Ascending aorta (tissue), 2 donors: ENCODE measurements around the gene FRMD4B. TPM values are rescaled to one million over a fixed set of nuclear protein-coding genes. Genes with fewer than 3 reads are reported as not detected.

Source experiments
- DNase-seq, 2 donors: peaks; one replicate each; pipeline ENCODE4 v3.0.0-alpha.2; 2019; ENCODE audit warnings: low spot score in 2 of 2
- H3K27ac ChIP-seq, 2 donors: fragments of 200-600 bp; sonication (generic); one replicate each; pipeline ENCODE4 v1.5.1; 2016 to 2017; ENCODE audit warnings: mild to moderate bottlenecking in 1 of 2
- H3K27me3 ChIP-seq: fragments of 200-600 bp; sonication (generic); one replicate; pipeline ENCODE4 v1.5.1; 2017
- H3K36me3 ChIP-seq, 2 donors: fragments of 200-600 bp; sonication (generic); one replicate each; pipeline ENCODE4 v1.5.1; 2016
- H3K4me1 ChIP-seq, 2 donors: fragments of 200-600 bp; sonication (generic); one replicate each; pipeline ENCODE4 v1.5.1; 2016 to 2017; ENCODE audit warnings: mild to moderate bottlenecking in 1 of 2
- H3K4me3 ChIP-seq, 2 donors: fragments of 200-600 bp; sonication (generic); one replicate each; pipeline ENCODE4 v1.5.1; 2016 to 2017; ENCODE audit warnings: mild to moderate bottlenecking in 1 of 2
- H3K9me3 ChIP-seq, 2 donors: fragments of 200-600 bp; sonication (generic); one replicate each; pipeline ENCODE4 v1.5.1; 2016
- CTCF ChIP-seq, 3 experiments: fragments of 200-600 bp in 2 of 3; fragments of 450-650 bp in 1 of 3; sonication (generic) in 2 of 3; IDR thresholded peaks; one replicate each; pipeline ENCODE4 v1.5.1; 2016 to 2019; ENCODE audit warnings: antibody characterized with exemption in 3 of 3, mild to moderate bottlenecking in 1 of 3, moderate library complexity in 1 of 3
- intact Hi-C: fragments of 100-400 bp; cut with DNase I; formaldehyde crosslinking; loops from one replicate; pipeline ENCODE4 v1.15.1; 2023
- total RNA-seq: library from RNA; depleted of rRNA; stranded (reverse); fragments of >200 nt; gene quantifications from one replicate; pipeline ENCODE4 v1.1.0, GENCODE V29; 2016

FRMD4B gene
- total RNA-seq, 1 donor from 2014 or later: 13.5 TPM

DNA sequence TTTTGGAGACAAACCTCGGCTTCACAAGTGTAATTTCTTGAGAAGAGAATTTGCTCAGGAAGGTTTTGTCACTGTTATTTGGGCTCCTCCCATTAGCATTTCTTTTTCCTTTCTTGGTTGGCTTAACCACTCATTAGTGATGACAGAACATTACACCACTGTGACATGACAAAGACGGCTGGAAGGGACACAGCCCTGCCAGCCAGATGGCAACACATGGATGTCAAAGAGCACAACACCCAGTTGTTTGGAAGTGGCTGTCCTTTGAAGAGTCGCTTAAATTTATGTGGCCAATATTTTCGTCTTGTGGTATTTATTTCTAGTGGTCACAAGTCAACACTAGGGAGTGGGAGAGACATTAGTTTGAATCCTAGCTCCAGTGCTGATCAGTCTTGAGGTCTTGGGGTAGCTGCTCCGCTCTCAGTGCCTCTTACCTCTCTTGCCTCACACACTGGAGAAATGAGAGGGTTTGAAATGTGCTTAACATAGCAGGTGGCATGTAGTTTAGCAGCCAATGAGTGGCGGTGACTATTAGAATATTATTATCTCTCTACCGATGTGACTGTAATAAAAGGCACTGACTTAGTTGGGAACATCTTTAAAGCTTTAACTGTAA, 92.8 kb downstream of the FRMD4B start:
- no peak for DNase-seq
- H3K36me3 ChIP-seq: no peaks in the 10 kb centered on the region
- H3K4me3 ChIP-seq: no peak overlapping the region
- no peak for TF ChIP-seq CTCF (IDR thresholded peaks at IDR 0.05)
- no peaks in the 10 kb centered on the region for H3K4me1 ChIP-seq
- no peak overlapping the region for H3K27ac ChIP-seq
- no peaks in the 10 kb centered on the region for H3K27me3 ChIP-seq
- H3K9me3 ChIP-seq: no peaks in the 10 kb centered on the region
- intact Hi-C loops: no loop called here

DNA sequence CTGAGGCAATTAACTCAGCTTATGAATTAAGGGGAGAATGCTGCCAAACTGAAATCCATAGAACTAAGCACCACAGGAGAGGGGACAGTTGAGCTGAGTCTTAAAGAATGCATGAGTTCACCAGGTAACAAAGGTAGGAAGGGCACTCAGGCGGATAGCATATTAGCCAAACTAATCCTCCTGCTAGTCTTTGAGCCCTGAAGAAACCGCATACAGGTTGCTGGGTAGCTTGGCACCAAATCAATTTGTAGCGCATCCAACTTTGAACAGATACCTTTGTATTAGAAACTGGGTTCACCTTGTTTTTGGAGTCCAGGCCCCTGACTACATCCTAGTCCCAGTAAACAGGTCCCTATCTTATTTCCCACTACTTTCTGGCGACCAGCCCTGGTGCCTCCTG, 93.7 kb downstream of the FRMD4B start:
- Histone ChIP-seq H3K4me1 (no peaks in the 10 kb centered on the region), H3K36me3 (no peaks in the 10 kb centered on the region), H3K27ac (no peak overlapping the region), H3K4me3 (no peak overlapping the region), H3K9me3 (no peaks in the 10 kb centered on the region), H3K27me3 (no peaks in the 10 kb centered on the region)
- DNase-seq: no peak
- TF ChIP-seq CTCF (IDR thresholded peaks at IDR 0.05): no peak
- intact Hi-C loops: no loop called here

DNA sequence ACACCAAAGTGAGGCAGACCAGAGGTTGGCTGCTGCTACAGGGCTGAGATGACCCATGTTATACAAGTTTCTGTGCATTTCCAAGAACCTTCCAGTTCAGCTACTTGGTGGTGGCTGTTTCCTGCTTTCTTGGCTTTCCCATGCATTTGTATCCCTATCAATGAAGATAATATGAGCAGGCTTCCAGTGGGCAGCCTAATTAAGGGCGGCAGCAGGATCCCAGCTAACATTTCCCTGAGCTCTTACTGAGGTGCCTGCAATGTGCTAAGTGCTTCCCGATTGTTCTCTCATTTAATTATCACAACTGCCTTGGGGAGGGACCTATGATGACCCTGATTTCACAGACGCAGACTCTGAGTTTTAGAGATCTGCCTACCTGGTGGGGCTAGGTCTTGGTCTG, 95.5 kb downstream of the FRMD4B start:
- no peak overlapping the region for H3K27ac ChIP-seq
- H3K9me3 ChIP-seq: no peaks in the 10 kb centered on the region
- DNase-seq: no peak
- H3K4me3 ChIP-seq: no peak overlapping the region
- no peaks in the 10 kb centered on the region for H3K27me3 ChIP-seq
- H3K36me3 ChIP-seq: no peaks in the 10 kb centered on the region
- TF ChIP-seq CTCF (IDR thresholded peaks at IDR 0.05): no peak
- intact Hi-C loops: no loop called here
- H3K4me1 ChIP-seq: no peaks in the 10 kb centered on the region

GRCh38 chr3:69290006-69290405, 95.9 kb downstream of the FRMD4B start:
- H3K4me1 ChIP-seq: no peaks in the 10 kb centered on the region
- no peaks in the 10 kb centered on the region for H3K36me3 ChIP-seq
- H3K27me3 ChIP-seq: no peaks in the 10 kb centered on the region
- no peak for DNase-seq
- intact Hi-C loops: no loop called here
- H3K4me3 ChIP-seq: no peak overlapping the region
- H3K27ac ChIP-seq: no peak overlapping the region
- no peak for TF ChIP-seq CTCF (IDR thresholded peaks at IDR 0.05)
- no peaks in the 10 kb centered on the region for H3K9me3 ChIP-seq

GRCh38 chr3:69288161-69288895, 97.6 kb downstream of the FRMD4B start:
- no peaks in the 10 kb centered on the region for H3K36me3 ChIP-seq
- intact Hi-C loops: no loop called here

More at GRCh38 chr3:69288161-69288895, 97.6 kb downstream of the FRMD4B start:
- Histone ChIP-seq H3K9me3 (no peaks in the 10 kb centered on the region), H3K4me1 (no peaks in the 10 kb centered on the region), H3K27ac (no peak overlapping the region), H3K4me3 (no peak overlapping the region), H3K27me3 (no peaks in the 10 kb centered on the region)
- TF ChIP-seq CTCF (IDR thresholded peaks at IDR 0.05): no peak
- DNase-seq: no peak
